LHCN-M2 (cell line): ENCODE measurements around the gene OR2AK2. TPM values are rescaled to one million over a fixed set of nuclear protein-coding genes. Genes with fewer than 3 reads are reported as not detected.

Experiments used
- total RNA-seq: library from RNA; depleted of rRNA; stranded (reverse); fragments of >200 nt; gene quantifications from 2 replicates; pipeline ENCODE4 v1.2.3, GENCODE V29; 2014; rRNA removed

OR2AK2 gene
- total RNA-seq, 1 experiment from 2014 or later = not detected

Other genes starting within 250 kb of the OR2AK2 start
- gene OR6F1, start 248.6 kb upstream of the OR2AK2 start, total RNA-seq = not detected in 2 replicates
- not detected in 2 replicates for gene OR14K1, start 226.6 kb upstream of the OR2AK2 start, total RNA-seq
- gene OR14A2, start 217.1 kb upstream of the OR2AK2 start, total RNA-seq = not detected in 2 replicates
- gene OR1C1, start 204.7 kb upstream of the OR2AK2 start, total RNA-seq = not detected in 2 replicates
- gene OR14A16, start 141.1 kb upstream of the OR2AK2 start, total RNA-seq = not detected in 2 replicates
- not detected in 2 replicates for gene OR11L1, start 123.3 kb upstream of the OR2AK2 start, total RNA-seq
- gene TRIM58, start 108.0 kb upstream of the OR2AK2 start, total RNA-seq = not detected in 2 replicates
- gene OR2W3, start 69.6 kb upstream of the OR2AK2 start, total RNA-seq = not detected in 2 replicates
- gene OR2T8, start 45.0 kb upstream of the OR2AK2 start, total RNA-seq = not detected in 2 replicates
- gene OR2AJ1, start 40.3 kb upstream of the OR2AK2 start, total RNA-seq = not detected in 2 replicates
- not detected in 2 replicates for gene OR2L8, start 16.4 kb upstream of the OR2AK2 start, total RNA-seq
- not detected in 2 replicates for gene OR2L5, start 48.4 kb downstream of the OR2AK2 start, total RNA-seq
- gene OR2L2, start 64.8 kb downstream of the OR2AK2 start, total RNA-seq = not detected in 2 replicates
- gene OR2L3, start 81.6 kb downstream of the OR2AK2 start, total RNA-seq = not detected in 2 replicates
- not detected in 2 replicates for gene OR2L13, start 130.0 kb downstream of the OR2AK2 start, total RNA-seq
- not detected in 2 replicates for gene OR2M5, start 179.9 kb downstream of the OR2AK2 start, total RNA-seq
- not detected in 2 replicates for gene OR2M2, start 209.6 kb downstream of the OR2AK2 start, total RNA-seq
- gene OR2M3, start 232.0 kb downstream of the OR2AK2 start, total RNA-seq = not detected in 2 replicates